Left ventricle myocardium superior (tissue), 1 donor: ENCODE measurements around the gene CES3. TPM values are rescaled to one million over a fixed set of nuclear protein-coding genes. Genes with fewer than 3 reads are reported as not detected.
"Not testable (repeated sequence)": the region's sequence is repeated elsewhere in the genome, so short reads cannot be mapped to it uniquely, and the experiment has no call there.

ENCODE experiments used
- ATAC-seq: fragments of 200-7000 bp; cut with Tn5 transposase; one replicate; pipeline ENCODE4 v1.9.1; 2020; ENCODE audit warnings: mild to moderate bottlenecking, moderate library complexity
- DNase-seq: peaks from one replicate; pipeline ENCODE4 v3.0.0-alpha.2; 2020
- intact Hi-C: fragments of 100-400 bp; cut with micrococcal nuclease; formaldehyde crosslinking; loops from one replicate; pipeline ENCODE4 v1.11.0; 2022
- total RNA-seq: library from RNA; stranded (reverse); fragmentation: NEBNext Ultra II Directional; extraction: Animal tissue kit (Norgen Biotek cat#: 25700); gene quantifications from one replicate; pipeline ENCODE4 v1.2.1, GENCODE V29; 2021
- donor health status: DM: no; HTN: yes; CAD: no; lungs with severe emphysema.

Gene CES3
- total RNA-seq, 1 donor from 2014 or later: 1.6 TPM

GRCh38 chr16:66958857-66959703, 2.0 kb upstream of the CES3 start:
- no peak for DNase-seq
- intact Hi-C loops: no loop called here
- no peak for ATAC-seq

- intact Hi-C loops: no loop called here
- ATAC-seq: peak; percentile 65
Measured at GRCh38 chr16:66959704-66960161, 1.3 kb upstream of the CES3 start.

GRCh38 chr16:66960270-66960669, 796 bp upstream of the CES3 start:
- intact Hi-C loops: no loop called here
- ATAC-seq: no peak
- no peak for DNase-seq

More at GRCh38 chr16:66959704-66960161, 1.3 kb upstream of the CES3 start:
- peak; percentile 48 for DNase-seq

GRCh38 chr16:66961914-66962313, 848 bp downstream of the CES3 start:
- no peak for DNase-seq
- intact Hi-C loops: no loop called here
- peak; percentile 31 for ATAC-seq

- no peak for DNase-seq
- no peak for ATAC-seq
- intact Hi-C loops: no loop called here
Measured at GRCh38 chr16:66964049-66964448, 3.0 kb downstream of the CES3 start.

GRCh38 chr16:66968847-66969246, 7.8 kb downstream of the CES3 start:
- intact Hi-C loops: no loop called here
- ATAC-seq: no peak
- DNase-seq: peak; percentile 6

- DNase-seq: peak; percentile 24
- intact Hi-C loops: no loop called here
- no peak for ATAC-seq
Measured at GRCh38 chr16:66970775-66971720, 10.0 kb downstream of the CES3 start.

GRCh38 chr16:66972983-66973382, 11.9 kb downstream of the CES3 start:
- DNase-seq (peak; percentile 22), ATAC-seq (no peak)
- intact Hi-C loops: no loop called here

GRCh38 chr16:66973716-66974115, 12.7 kb downstream of the CES3 start:
- ATAC-seq (no peak), DNase-seq (no peak)
- intact Hi-C loops: no loop called here

GRCh38 chr16:66974156-66974931, 13.3 kb downstream of the CES3 start:
- intact Hi-C loops, ATAC-seq: not testable (repeated sequence)
- DNase-seq: peak; percentile 10

GRCh38 chr16:66974932-66975246, 13.8 kb downstream of the CES3 start:
- peak; percentile 19 for DNase-seq
- ATAC-seq: not testable (repeated sequence)
- intact Hi-C loops: loop anchor here (5.0 kb wide), 1 partner anchor 182 kb away; the partner anchor contains the start of genes FBXL8 and TRADD

GRCh38 chr16:66975302-66975893, 14.3 kb downstream of the CES3 start:
- no peak for ATAC-seq
- intact Hi-C loops: loop anchor here (5.0 kb wide), 1 partner anchor 182 kb away; the partner anchor contains the start of genes FBXL8 and TRADD
- peak; percentile 7 for DNase-seq

GRCh38 chr16:66976746-66977145, 15.7 kb downstream of the CES3 start:
- no peak for DNase-seq
- intact Hi-C loops: loop anchor here (5.0 kb wide), 1 partner anchor 181 kb away; the partner anchor contains the start of genes FBXL8 and TRADD
- ATAC-seq: no peak

- peak; percentile 98 for ATAC-seq
- intact Hi-C loops: loop anchor here (5.0 kb wide), 1 partner anchor 180 kb away; the partner anchor contains the start of genes FBXL8 and TRADD
- DNase-seq: peak; percentile 93
Measured at GRCh38 chr16:66977341-66978113, 16.5 kb downstream of the CES3 start.

GRCh38 chr16:66979011-66979717, 18.1 kb downstream of the CES3 start:
- DNase-seq: peak; percentile 53
- peak; percentile 48 for ATAC-seq
- intact Hi-C loops: loop anchor here (5.0 kb wide), 1 partner anchor 178 kb away; the partner anchor contains the start of genes FBXL8 and TRADD

- ATAC-seq: no peak
- DNase-seq: peak; percentile 3
- intact Hi-C loops: no loop called here
Measured at GRCh38 chr16:66983033-66983432, 22.0 kb downstream of the CES3 start.

- intact Hi-C loops: no loop called here
- peak; percentile 18 for DNase-seq
- ATAC-seq: no peak
Measured at GRCh38 chr16:66984892-66985311, 23.8 kb downstream of the CES3 start.
